H1 (cell line): ENCODE measurements around the gene ZNF385B.

ENCODE experiments used
- CREB1 ChIP-seq: IDR thresholded peaks from 2 replicates; pipeline ENCODE4 v1.6.1; 2012; ENCODE audit warnings: inconsistent platforms
- CTCF ChIP-seq, 3 experiments: IDR thresholded peaks; 1 replicate in 2 of 3; 2 replicates in 1 of 3; pipeline versions ENCODE4 v1.5.1 to v1.6.1; 2011; ENCODE audit warnings: low read length in 3 of 3, mild to moderate bottlenecking in 3 of 3, inconsistent platforms in 2 of 3, low read depth in 1 of 3, moderate library complexity in 1 of 3; ENCODE audit not compliant: insufficient read depth in 1 of 3; ENCODE audit errors: control extremely low read depth in 1 of 3
- SIX5 ChIP-seq: IDR thresholded peaks from 2 replicates; pipeline ENCODE4 v1.6.1; 2011; ENCODE audit warnings: mild to moderate bottlenecking, low read depth, low read length

- TF ChIP-seq CTCF (IDR thresholded peaks at IDR 0.05; ENCODE audit: control extremely low read depth in 1 of 3, insufficient read depth in 1 of 3, low read depth in 1 of 3, low read length in 3 of 3) (no peak), SIX5 (no peak), CREB1 (no peak)
Measured at GRCh38 chr2:179769323-179769722, 92.1 kb downstream of the ZNF385B start.
